H1 (cell line): Measurements from ENCODE around the gene ZNF320. TPM values are rescaled to one million over a fixed set of nuclear protein-coding genes. Genes with fewer than 3 reads are reported as not detected.

ENCODE experiments used
- CTCF ChIA-PET: fragments of 300-600 bp; sonication (Branson Sonifier 250); formaldehyde crosslinking; loops from one replicate; lab custom pipeline; 2021; ENCODE audit not compliant: partially characterized antibody; lab: Charles Lee
- POLR2A ChIA-PET: fragments of 300-600 bp; sonication (Branson Sonifier 250); formaldehyde crosslinking; loops from one replicate; lab custom pipeline; 2021; ENCODE audit warnings: inconsistent platforms; ENCODE audit not compliant: partially characterized antibody; lab: Charles Lee
- DNase-seq, 2 experiments: peaks; one replicate each; pipeline versions ENCODE4 v3.0.0 to v3.0.0-alpha.2; 2010 to 2022; ENCODE audit warnings: low spot score in 2 of 2, low read depth in 1 of 2, mixed read lengths in 1 of 2
- FAIRE-seq: peaks from 2 replicates; lab custom pipeline; 2011; peaks lifted over from hg19 to GRCh38; lab: Jason Lieb, UNC
- H2AFZ ChIP-seq: 2 replicates; pipeline ENCODE4 v1.8.1; 2012; ENCODE audit warnings: low read length, inconsistent platforms
- H2AK5ac ChIP-seq: 2 replicates; pipeline ENCODE4 v1.6.1; 2013; ENCODE audit warnings: low read depth, low read length
- H2BK120ac ChIP-seq: replicated peaks from 2 replicates; pipeline ENCODE3; 2013; ENCODE audit warnings: low read depth, low read length, inconsistent platforms
- H2BK12ac ChIP-seq: 2 replicates; pipeline ENCODE4 v1.6.1; 2013; ENCODE audit warnings: low read depth, low read length
- H2BK15ac ChIP-seq: 2 replicates; pipeline ENCODE4 v1.6.1; 2013; ENCODE audit warnings: low read length
- H2BK20ac ChIP-seq: 2 replicates; pipeline ENCODE4 v1.6.1; 2013; ENCODE audit warnings: low read length
- H2BK5ac ChIP-seq: 2 replicates; pipeline ENCODE4 v1.6.1; 2013; ENCODE audit warnings: low read depth, low read length
- H3K14ac ChIP-seq: 2 replicates; pipeline ENCODE4 v1.6.1; 2013; ENCODE audit warnings: inconsistent platforms; ENCODE audit not compliant: insufficient read length
- H3K18ac ChIP-seq: 2 replicates; pipeline ENCODE4 v1.6.1; 2013; ENCODE audit warnings: low read length; ENCODE audit errors: extremely low read depth
- H3K23ac ChIP-seq: 2 replicates; pipeline ENCODE4 v1.6.1; 2013; ENCODE audit warnings: inconsistent platforms; ENCODE audit not compliant: insufficient read length
- H3K23me2 ChIP-seq: 2 replicates; pipeline ENCODE4 v1.6.1; 2013; ENCODE audit warnings: low read depth, low read length
- H3K27ac ChIP-seq: 2 replicates; pipeline ENCODE4 v1.6.1; 2011; ENCODE audit warnings: low read depth, low read length, inconsistent platforms
- H3K27me3 ChIP-seq, 4 experiments: replicated peaks in 1 of 4; 1 replicate in 1 of 4; 2 replicates in 3 of 4; pipeline versions ENCODE4 v1.6.1 to v1.8.1; 2011 to 2013; ENCODE audit warnings: low read length in 3 of 4, mild to moderate bottlenecking in 3 of 4, inconsistent platforms in 2 of 4, mixed read lengths in 2 of 4, moderate library complexity in 1 of 4; ENCODE audit not compliant: control insufficient read depth in 3 of 4, insufficient read depth in 3 of 4; ENCODE audit errors: extremely low read depth in 1 of 4
- H3K36me3 ChIP-seq, 4 experiments: 2 replicates each; pipeline versions ENCODE4 v1.6.1 to v1.8.1; 2011 to 2013; ENCODE audit warnings: mild to moderate bottlenecking in 4 of 4, low read length in 3 of 4, moderate library complexity in 2 of 4, control low read depth in 1 of 4, inconsistent platforms in 1 of 4; ENCODE audit not compliant: insufficient read depth in 4 of 4, control insufficient read depth in 2 of 4
- H3K4ac ChIP-seq: replicated peaks from 2 replicates; pipeline ENCODE3; 2013; ENCODE audit warnings: low read length, low read depth, mixed read lengths, inconsistent platforms; ENCODE audit not compliant: insufficient read length
- H3K4me1 ChIP-seq, 4 experiments: replicated peaks in 1 of 4; 1 replicate in 1 of 4; 2 replicates in 3 of 4; pipeline versions ENCODE4 v1.6.1 to v1.8.1; 2011 to 2013; ENCODE audit warnings: low read length in 3 of 4, inconsistent platforms in 2 of 4, mixed read lengths in 1 of 4; ENCODE audit not compliant: insufficient read depth in 4 of 4, control insufficient read depth in 3 of 4
- H3K4me2 ChIP-seq, 2 experiments: 2 replicates each; pipeline versions ENCODE4 v1.6.1 to v1.8.1; 2011 to 2013; ENCODE audit warnings: low read depth in 2 of 2, low read length in 2 of 2, control low read depth in 1 of 2, inconsistent platforms in 1 of 2, mild to moderate bottlenecking in 1 of 2; ENCODE audit not compliant: insufficient read depth in 1 of 2
- H3K4me3 ChIP-seq, 4 experiments: fragments of 200-600, 300-600 bp in 1 of 4; sonication (generic), shearing (Covaris generic), sonication (Bioruptor Twin) in 1 of 4; 2 replicates each; pipeline versions ENCODE4 v1.5.1 to v1.8.1; 2011 to 2016; ENCODE audit warnings: low read length in 4 of 4, low read depth in 3 of 4, control low read depth in 2 of 4, inconsistent platforms in 2 of 4, mild to moderate bottlenecking in 2 of 4, mixed read lengths in 1 of 4, moderate library complexity in 1 of 4; ENCODE audit not compliant: insufficient read depth in 2 of 4; ENCODE audit errors: extremely low read depth in 1 of 4
- H3K56ac ChIP-seq: replicated peaks from 2 replicates; pipeline ENCODE3; 2013; ENCODE audit warnings: low read depth, mild to moderate bottlenecking, mixed read lengths, low read length, inconsistent platforms; ENCODE audit not compliant: insufficient read length
- H3K79me1 ChIP-seq: 2 replicates; pipeline ENCODE4 v1.6.1; 2013; ENCODE audit warnings: low read depth, low read length, control low read depth
- H3K79me2 ChIP-seq, 2 experiments: 2 replicates each; pipeline versions ENCODE4 v1.6.1 to v1.8.1; 2012 to 2013; ENCODE audit warnings: low read length in 2 of 2, mild to moderate bottlenecking in 2 of 2, inconsistent platforms in 1 of 2; ENCODE audit not compliant: insufficient read depth in 2 of 2, control insufficient read depth in 1 of 2
- H3K9ac ChIP-seq, 4 experiments: replicated peaks in 1 of 4; 1 replicate in 1 of 4; 2 replicates in 3 of 4; pipeline versions ENCODE4 v1.6.1 to v1.8.1; 2011 to 2013; ENCODE audit warnings: low read depth in 3 of 4, low read length in 3 of 4, control low read depth in 2 of 4, mild to moderate bottlenecking in 2 of 4, moderate library complexity in 2 of 4, inconsistent platforms in 1 of 4; ENCODE audit errors: extremely low read depth in 1 of 4
- H3K9me3 ChIP-seq, 2 experiments: 2 replicates each; pipeline versions ENCODE4 v1.6.1 to v1.8.1; 2012 to 2013; ENCODE audit warnings: mild to moderate bottlenecking in 2 of 2, moderate library complexity in 2 of 2, control low read depth in 1 of 2, inconsistent platforms in 1 of 2, low read depth in 1 of 2, low read length in 1 of 2, mixed read lengths in 1 of 2; ENCODE audit not compliant: insufficient read depth in 2 of 2
- H4K20me1 ChIP-seq, 2 experiments: replicated peaks in 1 of 2; 2 replicates each; pipeline versions ENCODE3 to v1.8.1; 2011 to 2013; ENCODE audit warnings: inconsistent platforms in 2 of 2, low read length in 2 of 2, mild to moderate bottlenecking in 1 of 2; ENCODE audit not compliant: insufficient read depth in 2 of 2, control insufficient read depth in 1 of 2
- H4K5ac ChIP-seq: 2 replicates; pipeline ENCODE4 v1.6.1; 2013; ENCODE audit warnings: low read length, low read depth, mixed read lengths, inconsistent platforms; ENCODE audit not compliant: insufficient read length
- H4K8ac ChIP-seq: 2 replicates; pipeline ENCODE4 v1.8.0; 2013; ENCODE audit warnings: mild to moderate bottlenecking, moderate library complexity, low read length, inconsistent platforms; ENCODE audit not compliant: insufficient read depth; ENCODE audit errors: extremely low read depth
- H4K91ac ChIP-seq: replicated peaks from 2 replicates; pipeline ENCODE3; 2013; ENCODE audit warnings: low read length, mixed read lengths, inconsistent platforms; ENCODE audit not compliant: insufficient read length
- BRCA1 ChIP-seq: IDR thresholded peaks from 2 replicates; pipeline ENCODE4 v1.6.1; 2012; ENCODE audit warnings: low read depth, low read length, improper control_type of control experiment
- CEBPB ChIP-seq: IDR thresholded peaks from 2 replicates; pipeline ENCODE4 v1.6.1; 2012; ENCODE audit warnings: low read depth, low read length
- CHD1 ChIP-seq: IDR thresholded peaks from 2 replicates; pipeline ENCODE4 v1.6.1; 2012; ENCODE audit warnings: low read depth, low read length, improper control_type of control experiment
- JUN ChIP-seq: IDR thresholded peaks from 2 replicates; pipeline ENCODE4 v1.6.1; 2011; ENCODE audit warnings: low read depth, mild to moderate bottlenecking, improper control_type of control experiment, low read length
- KDM4A ChIP-seq: IDR thresholded peaks from one replicate; pipeline ENCODE4 v1.7.1; 2012; ENCODE audit warnings: low read depth, mild to moderate bottlenecking, moderate library complexity, low read length, inconsistent platforms; ENCODE audit not compliant: severe bottlenecking
- POLR2AphosphoS5 ChIP-seq: IDR thresholded peaks from 2 replicates; pipeline ENCODE4 v1.6.1; 2011; ENCODE audit warnings: low read depth, low read length
- POU5F1 ChIP-seq: IDR thresholded peaks from 2 replicates; pipeline ENCODE4 v1.6.1; 2011; ENCODE audit warnings: low read depth, mild to moderate bottlenecking, low read length, moderate library complexity
- RAD21 ChIP-seq, 2 experiments: IDR thresholded peaks in 1 of 2; conservative IDR thresholded peaks in 1 of 2; 2 replicates each; pipeline ENCODE4 v1.6.1; 2011; ENCODE audit warnings: low read depth in 2 of 2, low read length in 2 of 2, improper control_type of control experiment in 1 of 2, inconsistent platforms in 1 of 2, mild to moderate bottlenecking in 1 of 2, moderate library complexity in 1 of 2
- SP2 ChIP-seq: IDR thresholded peaks from 2 replicates; pipeline ENCODE4 v1.6.1; 2012; ENCODE audit warnings: mild to moderate bottlenecking, low read length, inconsistent platforms
- SP4 ChIP-seq: IDR thresholded peaks from 2 replicates; pipeline ENCODE4 v1.6.1; 2012; ENCODE audit warnings: low read length, inconsistent platforms
- TCF12 ChIP-seq: IDR thresholded peaks from 2 replicates; pipeline ENCODE4 v1.6.1; 2011; ENCODE audit warnings: low read depth, mild to moderate bottlenecking, low read length
- USF2 ChIP-seq: IDR thresholded peaks from 2 replicates; pipeline ENCODE4 v1.6.1; 2011; ENCODE audit warnings: low read length, improper control_type of control experiment
- WGBS, 2 experiments: shearing (Covaris generic) in 1 of 2; methylation state at CpG; one replicate each; pipeline versions ENCODE4 v1.1.6 to v1.1.7; 2013 to 2015; ENCODE audit warnings: low lambda C conversion rate in 2 of 2, mixed read lengths in 2 of 2, inconsistent platforms in 1 of 2, low coverage in 1 of 2, missing lambda C conversion rate in 1 of 2; ENCODE audit not compliant: insufficient replicate concordance in 2 of 2, insufficient coverage in 1 of 2, insufficient read length in 1 of 2; ENCODE audit errors: extremely low coverage in 1 of 2, missing lambda C conversion rate in 1 of 2; 5-methylcytosine and 5-hydroxymethylcytosine counted together
- polyA plus RNA-seq, 7 experiments: library from polyadenylated mRNA; depleted of rRNA in 3 of 7; stranded (reverse) in 5 of 7; unstranded in 2 of 7; fragments of >200 nt in 5 of 7; fragments of 200-250 nt in 2 of 7; gene quantifications; 1 replicate in 5 of 7; 2 replicates in 1 of 7; 4 replicates in 1 of 7; pipeline versions ENCODE4 v1.2.1 to v1.2.3, GENCODE V29; 2011 to 2013; ENCODE audit warnings: missing spikeins in 2 of 7, mixed read lengths in 2 of 7
- total RNA-seq: library from RNA; stranded (reverse); fragmentation: NEBNext Ultra II Directional; extraction: Animal tissue kit (Norgen Biotek cat#: 25700); gene quantifications from 2 replicates; pipeline ENCODE4 v1.2.1, GENCODE V29; 2021

Gene ZNF320
- total and polyA plus RNA-seq, 2 of the 8 experiments (the other 6 are each of a cell fraction or from before 2014, with no cell fraction given) = 20.6 to 26.8 TPM

- WGBS, 2 experiments = 86% methylated on average over 12 of the region's 12 CpGs; no CpG with 5 or more reads in 1 of the 2 experiments
- Histone ChIP-seq H3K18ac (no peak overlapping the region), H3K27me3 (no peaks in the 10 kb centered on the region), H2BK15ac (no peak overlapping the region), H2BK5ac (no peak overlapping the region), H3K36me3 (peaks cover 0 to 7% (median 4%) of the 10 kb centered on the region in 4 experiments; a peak in 4 of 8 replicates), H2BK120ac (no peak overlapping the region), H4K20me1 (peaks cover 0 to 8% of the 10 kb centered on the region in 2 experiments), H3K56ac (no peak overlapping the region), H3K23ac (no peak overlapping the region), H3K4ac (no peak overlapping the region), H3K9me3 (no peaks in the 10 kb centered on the region), H2AFZ (no peak overlapping the region), H3K4me3 (no peak overlapping the region), H3K23me2 (no peaks in the 10 kb centered on the region), H2BK20ac (no peak overlapping the region), H4K8ac (no peak overlapping the region), H3K27ac (no peak overlapping the region), H2AK5ac (no peak overlapping the region), H3K79me2 (peaks cover 0 to 38% of the 10 kb centered on the region in 2 experiments; a peak in 2 of 4 replicates), H4K91ac (no peak overlapping the region), H3K79me1 (peaks cover 5% of the 10 kb centered on the region), H3K4me2 (no peak overlapping the region), H3K4me1 (no peaks in the 10 kb centered on the region), H2BK12ac (no peak overlapping the region), H4K5ac (no peak overlapping the region), H3K9ac (no peak overlapping the region), H3K14ac (no peak overlapping the region)
- FAIRE-seq (no peak), DNase-seq (no peak)
- ChIA-PET POLR2A (interaction anchor here (0.8 kb wide), 1 partner anchor 11 kb away, joined by 3 read pairs; no protein-coding TSS in a partner anchor), CTCF (no interaction called here)
- TF ChIP-seq JUN (no peak), SP4 (no peak), USF2 (no peak), RAD21 (IDR thresholded peaks at IDR 0.05 in 1 of 2, conservative IDR thresholded peaks at IDR 0.05 in 1 of 2; ENCODE audit: low read depth in 2 of 2, low read length in 2 of 2) (no peak), BRCA1 (no peak), TCF12 (no peak), KDM4A (no peak), POU5F1 (no peak), SP2 (no peak), POLR2AphosphoS5 (no peak), CHD1 (no peak), CEBPB (no peak)
Observed at GRCh38 chr19:52936151-52936953, 38.9 kb upstream of the ZNF320 start.
